EH (cell line): ENCODE data around the gene GNPNAT1.
A peak's percentile ranks its signal among the peaks of the same experiment; 100 is the strongest.

Source experiments
- DNase-seq: peaks from one replicate; pipeline ENCODE4 v3.0.0-alpha.2; 2015; ENCODE audit warnings: low read depth

GNPNAT1 gene

GRCh38 chr14:52791223-52792096 lies at the start of gene GNPNAT1:
Gene GNPNAT1 (minus strand): TSS chr14:52791607. CDS start chr14:52784650, 6,957 bp downstream.
- peak; percentile 94 for DNase-seq

- DNase-seq, result peak; percentile 83
These were observed 49.5 kb upstream of the GNPNAT1 start for GRCh38 chr14:52840877-52841276.

- no peak for DNase-seq
These were observed 46.0 kb upstream of the GNPNAT1 start for GRCh38 chr14:52837451-52837850.

GRCh38 chr14:52836063-52836462 lies 44.7 kb upstream of the GNPNAT1 start:
- DNase-seq, result no peak

- peak; percentile 90 for DNase-seq
These were observed 43.9 kb upstream of the GNPNAT1 start for GRCh38 chr14:52835122-52835903.

- DNase-seq, result peak; percentile 96
These were observed 43.0 kb upstream of the GNPNAT1 start for GRCh38 chr14:52834440-52834842.

- DNase-seq, result peak; percentile 41
These were observed 42.5 kb upstream of the GNPNAT1 start for GRCh38 chr14:52833891-52834290.

GRCh38 chr14:52829527-52830185 lies 38.2 kb upstream of the GNPNAT1 start:
- no peak for DNase-seq

- no peak for DNase-seq
These were observed 36.0 kb upstream of the GNPNAT1 start for GRCh38 chr14:52827426-52827825.

GRCh38 chr14:52825085-52825484 lies 33.7 kb upstream of the GNPNAT1 start:
- DNase-seq, result no peak

- DNase-seq, result peak; percentile 75
These were observed 33.1 kb upstream of the GNPNAT1 start for GRCh38 chr14:52824462-52824861.

GRCh38 chr14:52821805-52822250 lies 30.4 kb upstream of the GNPNAT1 start:
- DNase-seq, result no peak

- no peak for DNase-seq
These were observed 16.7 kb upstream of the GNPNAT1 start for GRCh38 chr14:52808101-52808500.

GRCh38 chr14:52806115-52806514 lies 14.7 kb upstream of the GNPNAT1 start:
- no peak for DNase-seq

GRCh38 chr14:52802597-52802996 lies 11.2 kb upstream of the GNPNAT1 start:
- DNase-seq, result peak; percentile 70

- DNase-seq, result peak; percentile 90
These were observed 9.8 kb upstream of the GNPNAT1 start for GRCh38 chr14:52801014-52801712.

- no peak for DNase-seq
These were observed 7.4 kb upstream of the GNPNAT1 start for GRCh38 chr14:52798826-52799225.

- no peak for DNase-seq
These were observed 6.2 kb upstream of the GNPNAT1 start for GRCh38 chr14:52797653-52798052.

- DNase-seq, result no peak
These were observed 1.7 kb upstream of the GNPNAT1 start for GRCh38 chr14:52793061-52793460.

GRCh38 chr14:52792097-52792415 lies 649 bp upstream of the GNPNAT1 start:
- DNase-seq, result no peak

GRCh38 chr14:52790756-52791222 lies 618 bp downstream of the GNPNAT1 start:
- DNase-seq, result no peak
